Diencephalon (tissue), 1 donor: ENCODE measurements around the gene FREM3. TPM values are rescaled to one million over a fixed set of nuclear protein-coding genes. Genes with fewer than 3 reads are reported as not detected.

Experiments
- total RNA-seq: library from RNA; depleted of rRNA; stranded (reverse); fragments of >200 nt; gene quantifications from one replicate; pipeline ENCODE4 v1.2.3, GENCODE V29; 2014

FREM3 gene
- 3.2 TPM for total RNA-seq

DNA sequence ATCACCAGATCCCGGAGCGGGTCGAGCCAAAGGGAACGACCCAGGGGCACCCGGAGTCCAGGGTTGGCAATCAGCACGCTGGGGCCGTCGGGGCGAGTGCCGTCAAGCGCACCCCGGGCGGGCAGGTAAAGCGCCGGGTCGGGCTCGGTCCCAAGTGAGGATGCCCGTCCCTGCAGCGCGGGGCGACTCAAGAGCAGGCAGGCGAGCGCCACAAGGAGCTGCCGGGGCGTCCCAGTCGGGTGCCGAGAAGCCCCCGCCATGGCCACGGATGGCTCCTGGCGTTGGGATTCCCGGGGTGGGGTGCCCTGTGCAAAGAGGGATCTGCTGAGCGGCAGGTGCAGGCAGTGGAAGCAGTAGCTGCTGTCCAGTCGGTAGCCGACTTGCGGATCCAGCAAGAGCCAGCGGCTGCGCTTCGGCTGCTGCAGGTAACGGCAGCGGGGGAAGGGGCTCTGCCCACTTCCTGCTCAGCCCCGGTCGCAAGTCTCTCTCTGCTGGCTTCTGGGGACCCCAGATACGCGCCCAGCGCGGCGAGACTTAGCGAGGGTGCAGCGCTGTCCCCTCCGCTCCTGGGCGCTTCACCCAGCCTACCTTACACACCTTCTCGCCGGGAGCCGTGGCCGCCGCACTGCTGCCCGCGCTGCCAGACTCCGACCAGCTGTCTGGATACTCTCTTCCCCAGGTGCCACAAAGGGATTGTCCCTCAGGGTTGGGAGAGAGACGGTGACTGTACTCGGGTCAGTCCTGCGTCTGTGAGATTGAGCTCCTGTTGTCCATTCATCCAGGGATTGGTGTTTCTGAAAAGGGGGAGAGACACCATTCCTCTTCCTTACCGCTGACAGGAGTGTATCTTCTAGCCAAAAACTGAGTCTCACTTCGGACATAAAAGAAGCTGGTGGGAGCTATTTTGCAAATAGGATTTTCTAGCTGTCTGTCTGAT, at the start of gene FREM3:
TSS of gene FREM3 (minus strand) at position 260 of the 937 bp plus-strand sequence. CDS start at position 260, 0 bp downstream.

Other genes starting within 250 kb of the FREM3 start
- 74.7 TPM for gene SMARCA5, start 187.0 kb downstream of the FREM3 start, total RNA-seq
- gene GYPE, start 204.9 kb upstream of the FREM3 start, total RNA-seq, result 0.23 TPM